ENCODE data around the gene SLC6A18.
"Not testable (repeated sequence)": the region's sequence is repeated elsewhere in the genome, so short reads cannot be mapped to it uniquely, and the experiment has no call there.

SLC6A18 gene

GRCh38 chr5:1279443-1280151 is 54.4 kb downstream of the SLC6A18 start:
- DNase-seq = no peak

GRCh38 chr5:1280177-1281037 is 55.2 kb downstream of the SLC6A18 start:
- DNase-seq = no peak

DNA sequence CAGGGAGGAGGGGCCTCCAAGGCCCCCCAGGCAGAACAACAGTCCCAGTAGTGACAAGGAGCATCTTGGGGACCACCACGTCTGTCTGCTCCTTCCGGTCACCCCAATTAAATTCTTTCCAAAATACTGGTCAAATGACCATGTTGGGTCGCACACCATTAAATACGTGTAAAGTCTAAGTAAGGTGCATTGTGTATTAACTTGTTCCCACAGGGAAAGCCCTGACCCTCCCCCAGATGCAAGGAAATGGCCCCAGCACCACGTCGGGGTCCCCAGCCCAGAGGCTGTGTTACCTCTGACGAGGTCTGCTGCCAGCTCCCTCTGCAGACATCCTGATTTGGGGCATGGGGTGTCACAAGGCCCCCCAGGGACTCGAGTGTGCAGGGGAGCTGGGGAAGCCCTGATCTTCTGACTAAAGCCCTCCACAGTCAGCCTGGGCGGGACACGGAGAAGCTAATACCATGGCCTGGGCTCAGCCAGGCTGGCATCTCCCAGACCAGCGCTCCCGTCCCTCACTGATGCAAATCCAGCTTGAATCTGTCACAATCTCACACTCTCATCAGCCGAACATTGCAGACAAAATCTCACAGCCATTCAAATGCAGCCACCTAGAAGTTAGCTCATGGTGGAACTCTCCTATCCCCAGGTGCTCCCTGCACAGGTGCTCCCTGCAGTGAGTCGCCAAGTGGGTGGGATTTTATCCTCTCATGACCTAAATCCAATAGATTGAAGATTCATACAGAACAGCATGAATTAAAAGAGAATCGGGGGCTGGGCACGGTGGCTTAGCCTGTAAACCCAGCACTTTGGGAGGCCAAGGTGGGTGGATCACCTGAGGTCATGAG is 56.1 kb downstream of the SLC6A18 start:
- no peak for DNase-seq

- DNase-seq = no peak
These were observed 57.2 kb downstream of the SLC6A18 start for GRCh38 chr5:1282131-1282992.

DNA sequence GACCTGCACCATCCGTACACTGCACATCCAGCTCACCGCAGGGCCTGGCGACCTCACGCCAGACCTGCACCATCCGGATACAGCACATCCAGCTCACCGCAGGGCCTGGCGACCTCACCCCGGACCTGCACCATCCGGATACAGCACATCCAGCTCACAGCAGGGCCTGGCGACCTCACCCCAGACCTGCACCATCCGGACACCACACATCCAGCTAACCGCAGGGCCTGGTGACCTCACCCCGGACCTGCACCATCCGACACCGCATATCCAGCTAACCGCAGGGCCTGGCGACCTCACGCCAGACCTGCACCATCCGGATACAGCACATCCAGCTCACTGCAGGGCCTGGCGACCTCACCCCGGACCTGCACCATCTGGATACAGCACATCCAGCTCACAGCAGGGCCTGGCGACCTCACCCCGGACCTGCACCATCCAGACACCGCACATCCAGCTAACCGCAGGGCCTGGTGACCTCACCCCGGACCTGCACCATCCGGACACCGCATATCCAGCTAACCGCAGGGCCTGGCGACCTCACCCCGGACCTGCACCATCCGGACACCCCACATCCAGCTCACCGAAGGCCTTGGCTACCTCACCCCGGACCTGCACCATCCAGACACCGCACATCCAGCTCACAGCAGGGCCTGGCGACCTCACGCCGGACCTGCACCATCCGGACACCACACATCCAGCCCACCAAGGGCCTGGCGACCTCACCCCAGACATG is 58.0 kb downstream of the SLC6A18 start:
- not testable (repeated sequence) for DNase-seq

GRCh38 chr5:1283729-1284041 is 58.5 kb downstream of the SLC6A18 start:
- not testable (repeated sequence) for DNase-seq

DNA sequence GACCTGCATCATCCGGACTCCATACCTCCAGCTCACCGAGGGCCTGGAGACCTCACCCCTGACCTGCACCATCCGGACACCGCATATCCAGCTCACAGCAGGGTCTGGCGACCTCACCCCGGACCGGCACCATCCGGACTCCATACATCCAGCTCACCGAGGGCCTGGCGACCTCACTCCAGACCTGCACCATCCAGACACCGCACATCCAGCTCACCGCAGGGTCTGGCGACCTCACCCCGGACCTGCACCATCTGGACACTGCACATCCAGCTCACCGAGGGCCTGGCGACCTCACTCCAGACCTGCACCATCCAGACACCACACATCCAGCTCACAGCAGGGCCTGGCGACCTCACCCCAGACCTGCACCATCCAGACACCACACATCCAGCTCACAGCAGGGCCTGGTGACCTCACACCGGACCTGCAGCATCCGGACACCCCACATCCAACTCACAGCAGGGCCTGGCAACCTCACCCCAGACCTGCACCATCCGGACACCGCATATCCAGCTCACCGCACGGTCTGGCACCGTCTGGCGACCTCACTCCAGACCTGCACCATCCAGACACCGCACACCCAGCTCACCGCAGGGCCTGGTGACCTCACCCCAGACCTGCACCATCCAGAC is 59.3 kb downstream of the SLC6A18 start:
- DNase-seq = not testable (repeated sequence)

DNA sequence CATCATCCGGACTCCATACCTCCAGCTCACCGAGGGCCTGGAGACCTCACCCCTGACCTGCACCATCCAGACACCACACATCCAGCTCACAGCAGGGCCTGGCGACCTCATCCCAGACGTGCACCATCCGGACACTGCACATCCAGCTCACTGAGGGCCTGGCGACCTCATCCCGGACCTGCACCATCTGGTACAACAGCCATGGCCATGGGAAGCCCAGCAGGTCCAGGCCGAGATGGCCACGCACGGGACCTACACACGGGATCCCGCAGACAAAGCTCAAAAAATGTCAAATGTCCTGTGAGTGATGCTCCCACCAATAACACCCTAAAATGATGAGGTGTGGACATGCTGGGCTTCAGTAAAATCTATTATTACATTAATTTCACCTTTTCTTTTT is 60.0 kb downstream of the SLC6A18 start:
- DNase-seq = no peak

GRCh38 chr5:1285883-1286291 is 60.7 kb downstream of the SLC6A18 start:
- no peak for DNase-seq

DNA sequence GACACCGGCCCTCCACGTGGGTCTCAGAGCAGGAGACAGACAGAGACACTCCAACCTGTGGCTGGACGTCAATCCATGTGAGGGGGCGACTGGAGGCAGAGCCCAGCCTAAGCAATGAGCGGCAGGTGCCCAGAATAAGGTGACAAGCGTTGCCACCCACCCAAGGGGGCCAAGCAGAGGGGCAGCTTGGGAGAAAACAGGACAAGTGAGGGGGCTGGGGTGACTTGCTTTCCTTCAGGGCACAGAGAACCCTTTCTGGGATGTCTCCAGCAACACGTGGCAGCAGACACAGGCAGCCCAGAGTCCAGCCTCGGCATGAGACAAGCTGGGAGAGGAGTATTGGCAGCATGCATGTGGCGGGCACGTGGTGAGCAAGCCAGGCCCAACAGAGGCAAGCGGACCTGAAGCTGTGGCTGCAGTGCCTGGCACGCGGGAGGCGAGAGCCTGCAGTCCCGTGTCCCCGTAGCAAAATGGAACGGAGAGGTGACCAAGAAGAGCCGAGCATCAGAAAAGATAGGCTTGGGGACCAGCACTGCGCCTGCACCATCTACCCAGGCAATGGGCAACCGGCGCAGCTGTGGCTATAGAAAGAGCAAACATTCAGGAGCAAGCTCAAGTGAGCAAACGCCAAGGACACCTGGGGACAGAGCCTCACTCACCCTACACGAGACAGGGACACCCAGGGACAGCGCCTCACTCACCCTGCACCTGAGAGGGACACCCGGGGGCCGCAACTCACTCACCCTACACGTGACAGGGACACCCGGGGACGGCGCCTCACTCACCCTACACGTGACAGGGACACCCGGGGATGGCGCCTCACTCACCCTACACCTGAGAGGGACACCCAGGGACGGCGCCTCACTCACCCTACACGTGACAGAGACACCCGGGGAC is 63.5 kb downstream of the SLC6A18 start:
- no peak for DNase-seq

DNA sequence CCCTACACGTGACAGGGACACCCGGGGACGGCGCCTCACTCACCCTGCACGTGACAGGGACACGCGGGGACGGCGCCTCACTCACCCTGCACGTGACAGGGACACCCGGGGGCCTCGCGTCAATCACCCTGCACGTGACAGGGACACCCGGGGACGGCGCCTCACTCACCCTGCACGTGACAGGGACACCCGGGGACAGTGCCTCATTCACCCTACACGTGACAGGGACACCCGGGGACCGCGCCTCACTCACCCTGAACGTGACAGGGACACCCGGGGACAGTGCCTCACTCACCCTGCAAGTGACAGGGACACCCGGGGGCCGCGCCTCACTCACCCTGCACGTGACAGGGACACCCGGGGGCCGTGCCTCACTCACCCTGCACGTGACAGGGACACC is 64.4 kb downstream of the SLC6A18 start:
- DNase-seq = not testable (repeated sequence)

GRCh38 chr5:1290956-1291355 is 65.8 kb downstream of the SLC6A18 start:
- DNase-seq = not testable (repeated sequence)

- no peak for DNase-seq
These were observed 66.5 kb downstream of the SLC6A18 start for GRCh38 chr5:1291611-1292080.

DNA sequence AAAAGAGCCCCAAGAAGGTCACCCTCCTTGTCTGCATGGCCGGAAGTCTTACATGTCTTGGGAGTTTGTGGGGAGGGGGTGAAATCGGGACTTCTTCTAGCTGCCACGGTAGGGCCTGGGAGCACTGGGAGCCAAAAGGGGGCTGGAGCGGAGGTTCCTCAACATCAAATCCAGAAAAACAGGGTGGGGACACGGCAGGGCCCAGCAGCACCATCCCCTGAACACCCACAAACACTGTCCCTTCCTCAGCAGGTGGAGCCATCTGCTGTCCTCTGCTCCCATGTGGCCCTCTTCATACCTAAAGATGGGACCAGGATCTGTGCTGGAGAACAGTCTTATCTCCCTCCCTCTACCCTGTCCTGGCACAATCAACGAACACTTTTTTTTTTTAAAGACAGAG is 67.0 kb downstream of the SLC6A18 start:
- DNase-seq = no peak

GRCh38 chr5:1292846-1293415 is 67.8 kb downstream of the SLC6A18 start:
- no peak for DNase-seq

DNA sequence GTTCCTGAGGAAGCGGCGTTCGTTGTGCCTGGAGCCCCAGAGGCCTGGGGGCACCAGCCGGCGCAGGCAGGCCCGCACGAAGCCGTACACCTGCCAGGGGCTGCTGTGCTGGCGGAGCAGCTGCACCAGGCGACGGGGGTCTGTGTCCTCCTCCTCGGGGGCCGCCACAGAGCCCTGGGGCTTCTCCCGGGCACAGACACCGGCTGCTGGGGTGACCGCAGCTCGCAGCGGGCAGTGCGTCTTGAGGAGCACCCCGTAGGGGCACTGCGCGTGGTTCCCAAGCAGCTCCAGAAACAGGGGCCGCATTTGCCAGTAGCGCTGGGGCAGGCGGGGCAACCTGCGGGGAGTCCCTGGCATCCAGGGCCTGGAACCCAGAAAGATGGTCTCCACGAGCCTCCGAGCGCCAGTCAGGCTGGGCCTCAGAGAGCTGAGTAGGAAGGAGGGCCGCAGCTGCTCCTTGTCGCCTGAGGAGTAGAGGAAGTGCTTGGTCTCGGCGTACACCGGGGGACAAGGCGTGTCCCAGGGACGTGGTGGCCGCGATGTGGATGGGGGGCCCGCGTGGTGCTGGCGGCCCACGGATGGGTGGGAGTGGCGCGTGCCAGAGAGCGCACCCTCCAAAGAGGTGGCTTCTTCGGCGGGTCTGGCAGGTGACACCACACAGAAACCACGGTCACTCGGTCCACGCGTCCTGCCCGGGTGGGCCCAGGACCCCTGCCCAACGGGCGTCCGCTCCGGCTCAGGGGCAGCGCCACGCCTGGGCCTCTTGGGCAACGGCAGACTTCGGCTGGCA is 68.4 kb downstream of the SLC6A18 start:
- DNase-seq = no peak

- DNase-seq = peak; percentile 20
These were observed 69.1 kb downstream of the SLC6A18 start for GRCh38 chr5:1294206-1294834.

Measured in activated CD4-positive, alpha-beta T cell treated with anti-CD3 and anti-CD28 coated beads, Interleukin-2, amount 50 U/mL, for 16 hours (primary cell).